Testis (tissue), 2 donors: Measurements from ENCODE around the gene EVX2.

Experiments
- CTCF ChIP-seq, 3 experiments: fragments of 450-650 bp in 2 of 3; fragments of 200-600 bp in 1 of 3; sonication (generic) in 1 of 3; IDR thresholded peaks; one replicate each; pipeline ENCODE4 v1.5.1; 2016 to 2019; ENCODE audit warnings: antibody characterized with exemption in 3 of 3, mild to moderate bottlenecking in 2 of 3, moderate library complexity in 1 of 3
- POLR2A ChIP-seq: fragments of 450-650 bp; IDR thresholded peaks from one replicate; pipeline ENCODE4 v1.6.1; 2017; ENCODE audit warnings: antibody characterized with exemption, mild to moderate bottlenecking, moderate library complexity

GRCh38 chr2:176074919-176075425 lies 8.8 kb downstream of the EVX2 start:
- TF ChIP-seq CTCF (IDR thresholded peaks at IDR 0.05) (no peak), POLR2A (no peak)
